Lower lobe of right lung (tissue), 2 donors: Measurements from ENCODE around the gene GTSE1. TPM values are rescaled to one million over a fixed set of nuclear protein-coding genes. Genes with fewer than 3 reads are reported as not detected.
A peak's percentile ranks its signal among the peaks of the same experiment; 100 is the strongest.

Source experiments
- ATAC-seq, 2 donors: fragments of 200-7000 bp; cut with Tn5 transposase; one replicate each; pipeline ENCODE4 v1.9.1; 2020 to 2022; ENCODE audit warnings: mild to moderate bottlenecking in 2 of 2, moderate library complexity in 2 of 2
- DNase-seq: peaks from one replicate; pipeline ENCODE4 v3.0.0-alpha.2; 2020
- H3K27ac ChIP-seq: fragments of 200-600 bp; one replicate; pipeline ENCODE4 v1.8.0; 2022
- H3K27me3 ChIP-seq: fragments of 200-600 bp; one replicate; pipeline ENCODE4 v1.8.0; 2022; ENCODE audit warnings: low read depth
- H3K36me3 ChIP-seq: fragments of 200-600 bp; one replicate; pipeline ENCODE4 v1.8.0; 2022; ENCODE audit warnings: mild to moderate bottlenecking
- H3K4me1 ChIP-seq: fragments of 200-600 bp; one replicate; pipeline ENCODE4 v1.8.0; 2022
- H3K4me3 ChIP-seq: fragments of 200-600 bp; one replicate; pipeline ENCODE4 v1.8.0; 2022; ENCODE audit warnings: mild to moderate bottlenecking
- H3K9me3 ChIP-seq: fragments of 200-600 bp; one replicate; pipeline ENCODE4 v1.8.0; 2022
- intact Hi-C: fragments of 100-400 bp; cut with DNase I; formaldehyde crosslinking; loops from one replicate; pipeline ENCODE4 v1.11.0; 2022
- total RNA-seq: library from RNA; stranded (reverse); fragmentation: NEBNext Ultra II Directional; extraction: Animal tissue kit (Norgen Biotek cat#: 25700); gene quantifications from one replicate; pipeline ENCODE4 v1.2.1, GENCODE V29; 2021
- TF ChIP-seq, protein P1 (sequence below): fragments of 200-600 bp; IDR thresholded peaks from one replicate; pipeline ENCODE4 v1.8.0; 2022; ENCODE audit warnings: antibody characterized with exemption, mild to moderate bottlenecking
- donor health status: DM: no; HTN: yes; CAD: no; lungs with severe emphysema.

GTSE1 gene
- total RNA-seq, 1 donor from 2014 or later, result 1.4 TPM

DNA sequence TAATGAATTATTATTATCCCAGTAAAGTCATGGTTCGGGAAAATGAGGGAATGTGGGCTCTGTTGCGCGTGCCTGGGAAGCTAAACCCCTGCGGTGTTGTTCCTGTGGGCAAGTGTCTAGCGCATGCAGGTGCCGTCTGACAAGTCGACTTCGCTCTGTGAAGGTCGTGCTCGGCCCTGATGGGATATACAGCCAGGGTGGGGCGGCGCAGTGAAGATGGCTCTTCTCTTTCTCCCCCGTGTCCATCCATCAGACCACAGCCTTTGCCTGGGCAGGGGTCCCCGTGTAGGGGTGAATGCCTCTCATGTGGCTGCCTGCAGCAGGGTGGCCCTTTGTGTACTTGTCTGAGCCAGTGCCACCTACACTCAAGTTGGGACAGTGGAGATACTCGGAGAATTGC lies 26.0 kb downstream of the GTSE1 start:
- Histone ChIP-seq H3K9me3 (no peaks in the 10 kb centered on the region), H3K4me3 (no peak overlapping the region), H3K27ac (no peak overlapping the region), H3K36me3 (no peaks in the 10 kb centered on the region), H3K4me1 (no peaks in the 10 kb centered on the region), H3K27me3 (no peaks in the 10 kb centered on the region)
- DNase-seq (no peak), ATAC-seq (no peak)
- TF ChIP-seq, protein P1, sequence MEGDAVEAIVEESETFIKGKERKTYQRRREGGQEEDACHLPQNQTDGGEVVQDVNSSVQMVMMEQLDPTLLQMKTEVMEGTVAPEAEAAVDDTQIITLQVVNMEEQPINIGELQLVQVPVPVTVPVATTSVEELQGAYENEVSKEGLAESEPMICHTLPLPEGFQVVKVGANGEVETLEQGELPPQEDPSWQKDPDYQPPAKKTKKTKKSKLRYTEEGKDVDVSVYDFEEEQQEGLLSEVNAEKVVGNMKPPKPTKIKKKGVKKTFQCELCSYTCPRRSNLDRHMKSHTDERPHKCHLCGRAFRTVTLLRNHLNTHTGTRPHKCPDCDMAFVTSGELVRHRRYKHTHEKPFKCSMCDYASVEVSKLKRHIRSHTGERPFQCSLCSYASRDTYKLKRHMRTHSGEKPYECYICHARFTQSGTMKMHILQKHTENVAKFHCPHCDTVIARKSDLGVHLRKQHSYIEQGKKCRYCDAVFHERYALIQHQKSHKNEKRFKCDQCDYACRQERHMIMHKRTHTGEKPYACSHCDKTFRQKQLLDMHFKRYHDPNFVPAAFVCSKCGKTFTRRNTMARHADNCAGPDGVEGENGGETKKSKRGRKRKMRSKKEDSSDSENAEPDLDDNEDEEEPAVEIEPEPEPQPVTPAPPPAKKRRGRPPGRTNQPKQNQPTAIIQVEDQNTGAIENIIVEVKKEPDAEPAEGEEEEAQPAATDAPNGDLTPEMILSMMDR, result no peak
- intact Hi-C loops, result no loop called here

- H3K27me3 ChIP-seq, result no peaks in the 10 kb centered on the region
- H3K36me3 ChIP-seq, result no peaks in the 10 kb centered on the region
- TF ChIP-seq, protein P1, result no peak
- no peak overlapping the region for H3K27ac ChIP-seq
- DNase-seq (peak; percentile 34), ATAC-seq (no peak)
- H3K9me3 ChIP-seq, result no peaks in the 10 kb centered on the region
- intact Hi-C loops, result no loop called here
- H3K4me3 ChIP-seq, result no peak overlapping the region
- H3K4me1 ChIP-seq, result no peaks in the 10 kb centered on the region
Observed at GRCh38 chr22:46323162-46323561, 26.5 kb downstream of the GTSE1 start.

DNA sequence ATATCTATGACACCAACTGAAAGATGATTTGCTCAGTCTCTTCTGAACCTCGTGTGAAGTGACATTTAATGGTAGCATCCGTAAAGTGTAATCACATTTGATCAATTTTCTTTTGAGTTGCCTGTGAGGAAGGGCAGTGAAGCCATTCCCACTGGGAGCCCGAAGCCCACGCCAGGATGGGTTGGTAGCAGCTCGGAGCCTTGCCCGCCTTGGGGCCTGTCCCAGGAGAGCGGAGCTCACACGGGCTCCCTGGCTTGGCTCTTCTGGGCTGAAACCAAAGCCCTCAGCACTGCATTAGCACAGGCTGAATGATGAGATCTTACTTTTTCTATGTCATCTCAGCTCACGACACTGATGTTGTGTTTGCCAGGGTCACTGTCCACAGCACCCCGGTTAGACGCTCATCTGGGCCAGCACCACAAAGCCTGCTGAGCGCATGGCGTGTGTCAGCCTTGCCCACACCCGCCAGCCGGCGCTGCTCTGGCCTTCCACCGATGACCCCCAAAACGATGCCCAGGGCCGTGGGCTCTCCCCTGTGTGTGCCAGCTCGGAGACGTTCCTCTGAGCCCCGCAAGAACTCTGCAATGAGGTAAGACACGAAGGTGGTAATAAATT lies 29.5 kb downstream of the GTSE1 start:
- no peaks in the 10 kb centered on the region for H3K36me3 ChIP-seq
- DNase-seq, result no peak

GRCh38 chr22:46327691-46328465 lies 31.2 kb downstream of the GTSE1 start:
- intact Hi-C loops, result no loop called here
- no peak overlapping the region for H3K27ac ChIP-seq
- DNase-seq (no peak), ATAC-seq (no peak)
- no peaks in the 10 kb centered on the region for H3K4me1 ChIP-seq
- TF ChIP-seq, protein P1, result no peak
- no peak overlapping the region for H3K4me3 ChIP-seq
- no peaks in the 10 kb centered on the region for H3K9me3 ChIP-seq
- no peaks in the 10 kb centered on the region for H3K27me3 ChIP-seq
- H3K36me3 ChIP-seq, result no peaks in the 10 kb centered on the region

More for the DNA sequence above, 29.5 kb downstream of the GTSE1 start:
- no peaks in the 10 kb centered on the region for H3K27me3 ChIP-seq
- no peak overlapping the region for H3K27ac ChIP-seq
- no peak overlapping the region for H3K4me3 ChIP-seq
- H3K9me3 ChIP-seq, result no peaks in the 10 kb centered on the region
- no peaks in the 10 kb centered on the region for H3K4me1 ChIP-seq
- TF ChIP-seq, protein P1, result no peak
- ATAC-seq, result no peak
- intact Hi-C loops, result no loop called here

DNA sequence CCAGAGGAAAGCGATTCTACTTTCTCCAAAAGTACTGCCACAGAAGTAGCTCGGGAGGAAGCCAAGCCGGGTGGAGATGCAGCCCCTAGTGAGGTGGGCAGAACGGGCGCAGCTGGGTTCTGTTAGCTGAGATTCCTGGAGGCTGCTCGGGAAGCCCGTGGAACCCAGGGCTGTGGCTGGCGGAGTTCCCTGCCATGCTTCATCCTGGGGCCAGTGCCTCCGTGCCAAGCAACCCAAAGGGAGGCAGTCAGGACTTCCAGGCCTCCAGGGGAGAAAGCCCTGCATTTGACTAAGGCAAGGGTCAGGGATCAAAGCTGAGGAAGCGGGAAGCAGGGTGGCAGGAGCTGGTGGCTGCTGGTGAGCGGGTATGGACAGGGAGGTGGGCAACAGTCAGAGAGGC lies 32.1 kb downstream of the GTSE1 start:
- TF ChIP-seq, protein P1, result no peak
- intact Hi-C loops, result no loop called here
- DNase-seq (peak; percentile 21), ATAC-seq (no peak)
- no peak overlapping the region for H3K4me3 ChIP-seq
- H3K9me3 ChIP-seq, result no peaks in the 10 kb centered on the region
- H3K36me3 ChIP-seq, result no peaks in the 10 kb centered on the region
- no peaks in the 10 kb centered on the region for H3K4me1 ChIP-seq
- no peaks in the 10 kb centered on the region for H3K27me3 ChIP-seq
- H3K27ac ChIP-seq, result no peak overlapping the region
